Liver (tissue), 9 donors: ENCODE data around the gene DDO. TPM values are rescaled to one million over a fixed set of nuclear protein-coding genes. Genes with fewer than 3 reads are reported as not detected.

ENCODE experiments used
- DNase-seq: peaks from one replicate; pipeline ENCODE4 v3.0.0-alpha.2; 2017; ENCODE audit warnings: low spot score
- H3K27ac ChIP-seq, 2 donors: one replicate each; pipeline ENCODE4 v1.7.0; 2013; ENCODE audit warnings: inconsistent platforms in 2 of 2, low read length in 2 of 2, control low read depth in 1 of 2, low read depth in 1 of 2, mild to moderate bottlenecking in 1 of 2
- H3K27me3 ChIP-seq, 4 donors: one replicate each; pipeline versions ENCODE4 v1.6.1 to v1.7.0; 2013; ENCODE audit warnings: low read length in 3 of 4, inconsistent platforms in 1 of 4, mild to moderate bottlenecking in 1 of 4, moderate library complexity in 1 of 4; ENCODE audit not compliant: control insufficient read depth in 4 of 4, insufficient read depth in 4 of 4
- H3K36me3 ChIP-seq, 4 donors: one replicate each; pipeline versions ENCODE4 v1.6.1 to v1.7.0; 2013; ENCODE audit warnings: low read length in 3 of 4, mild to moderate bottlenecking in 3 of 4, low read depth in 1 of 4, moderate library complexity in 1 of 4; ENCODE audit not compliant: control insufficient read depth in 4 of 4, insufficient read depth in 3 of 4
- H3K4me1 ChIP-seq, 4 donors: one replicate each; pipeline versions ENCODE4 v1.6.1 to v1.7.0; 2013; ENCODE audit warnings: low read length in 3 of 4, mild to moderate bottlenecking in 3 of 4, moderate library complexity in 1 of 4; ENCODE audit not compliant: control insufficient read depth in 4 of 4, insufficient read depth in 4 of 4
- H3K4me3 ChIP-seq, 3 donors: one replicate each; pipeline versions ENCODE4 v1.6.1 to v1.7.0; 2013; ENCODE audit warnings: low read length in 3 of 3, control low read depth in 1 of 3, low read depth in 1 of 3, mild to moderate bottlenecking in 1 of 3
- H3K9ac ChIP-seq, 2 donors: one replicate each; pipeline ENCODE4 v1.7.0; 2013; ENCODE audit warnings: low read length in 2 of 2, mild to moderate bottlenecking in 2 of 2, moderate library complexity in 2 of 2, control low read depth in 1 of 2, low read depth in 1 of 2
- H3K9me3 ChIP-seq, 4 donors: one replicate each; pipeline versions ENCODE4 v1.6.1 to v1.7.0; 2013; ENCODE audit warnings: low read length in 3 of 4; ENCODE audit not compliant: control insufficient read depth in 4 of 4
- EGR1 ChIP-seq, 2 donors: IDR thresholded peaks; 2 replicates each; pipeline ENCODE4 v1.6.1; 2016 to 2018; ENCODE audit warnings: antibody characterized with exemption in 2 of 2, low read depth in 2 of 2
- FOXA1 ChIP-seq: IDR thresholded peaks from 2 replicates; pipeline ENCODE4 v1.6.1; 2016; ENCODE audit warnings: antibody characterized with exemption
- FOXA2 ChIP-seq: IDR thresholded peaks from 2 replicates; pipeline ENCODE4 v1.6.1; 2016; ENCODE audit warnings: antibody characterized with exemption
- GABPA ChIP-seq, 2 donors: IDR thresholded peaks in 1 of 2; conservative IDR thresholded peaks in 1 of 2; 2 replicates each; pipeline ENCODE4 v1.6.1; 2016; ENCODE audit warnings: antibody characterized with exemption in 2 of 2, mild to moderate bottlenecking in 1 of 2, moderate library complexity in 1 of 2
- HNF4A ChIP-seq, 2 donors: conservative IDR thresholded peaks; 2 replicates each; pipeline ENCODE4 v1.6.1; 2016; ENCODE audit warnings: antibody characterized with exemption in 2 of 2, mild to moderate bottlenecking in 2 of 2
- HNF4G ChIP-seq: IDR thresholded peaks from 2 replicates; pipeline ENCODE4 v1.6.1; 2016; ENCODE audit warnings: antibody characterized with exemption
- JUND ChIP-seq, 2 donors: IDR thresholded peaks; 2 replicates each; pipeline ENCODE4 v1.6.1; 2016; ENCODE audit warnings: antibody characterized with exemption in 2 of 2
- MAX ChIP-seq: IDR thresholded peaks from 2 replicates; pipeline ENCODE4 v1.6.1; 2016; ENCODE audit warnings: antibody characterized with exemption
- NR2F2 ChIP-seq: IDR thresholded peaks from 2 replicates; pipeline ENCODE4 v1.6.1; 2016; ENCODE audit warnings: antibody characterized with exemption
- RAD21 ChIP-seq, 2 donors: IDR thresholded peaks; 2 replicates each; pipeline ENCODE4 v1.6.1; 2016; ENCODE audit warnings: antibody characterized with exemption in 2 of 2, mild to moderate bottlenecking in 2 of 2
- REST ChIP-seq: IDR thresholded peaks from 2 replicates; pipeline ENCODE4 v1.6.1; 2016; ENCODE audit warnings: antibody characterized with exemption, mild to moderate bottlenecking
- RXRA ChIP-seq, 2 donors: IDR thresholded peaks; 2 replicates each; pipeline ENCODE4 v1.6.1; 2017 to 2018; ENCODE audit warnings: antibody characterized with exemption in 2 of 2, mild to moderate bottlenecking in 1 of 2
- SP1 ChIP-seq: IDR thresholded peaks from 2 replicates; pipeline ENCODE4 v1.6.1; 2018; ENCODE audit warnings: antibody characterized with exemption, mild to moderate bottlenecking
- TAF1 ChIP-seq: conservative IDR thresholded peaks from 2 replicates; pipeline ENCODE4 v1.6.1; 2016; ENCODE audit warnings: antibody characterized with exemption, mild to moderate bottlenecking
- YY1 ChIP-seq: IDR thresholded peaks from 2 replicates; pipeline ENCODE4 v1.6.1; 2016; ENCODE audit warnings: antibody characterized with exemption, mild to moderate bottlenecking
- ZBTB33 ChIP-seq: IDR thresholded peaks from 2 replicates; pipeline ENCODE4 v1.6.1; 2016; ENCODE audit warnings: antibody characterized with exemption
- whole genome bisulfite sequencing: extraction: QIAGEN DNeasy Blood & Tissue Kit; methylation state at CpG from one replicate; pipeline ENCODE4 v1.1.7; 2013; 5-methylcytosine and 5-hydroxymethylcytosine counted together
- polyA plus RNA-seq, 2 donors: library from polyadenylated mRNA; stranded (reverse) in 1 of 2; unstranded in 1 of 2; fragments of 200-250 nt in 1 of 2; fragments of >200 nt in 1 of 2; fragmentation: Nextera tagmentation in 1 of 2; extraction: Ambion mirVana in 1 of 2; gene quantifications; one replicate each; pipeline versions ENCODE4 v1.2.1 to v1.2.3, GENCODE V29; 2013 to 2015
- total RNA-seq, 2 donors: library from RNA; depleted of rRNA; stranded (reverse); fragments of >200 nt; gene quantifications; one replicate each; pipeline ENCODE4 v1.2.3, GENCODE V29; 2014
- TF ChIP-seq, protein P1 (sequence below): fragments of 150-350 bp; IDR thresholded peaks from 2 replicates; pipeline ENCODE4 v1.5.1; 2017; ENCODE audit warnings: improper control_type of control experiment, low read depth, low read length; ENCODE audit not compliant: missing input control
- TF ChIP-seq, protein P2 (sequence below): IDR thresholded peaks from 2 replicates; pipeline ENCODE4 v1.6.1; 2016; ENCODE audit warnings: antibody characterized with exemption
- donor health status: healthy.
- donor health status: healthy.
- donor health status: healthy.
- donor health status: healthy.
- donor health status: healthy.

The DDO gene
- total and polyA plus RNA-seq, 4 donors: 4.9 to 11.1 (median 7.0) TPM

GRCh38 chr6:110399219-110400071, 15.9 kb downstream of the DDO start:
- no peaks in the 10 kb centered on the region for H3K27me3 ChIP-seq
- H3K9ac ChIP-seq: no peak overlapping the region
- peak overlapping the region in 1 of 3 donors; percentile 21 for H3K4me3 ChIP-seq
- TF ChIP-seq RAD21 (IDR thresholded peaks at IDR 0.05) (peak in 1 of 2 donors; percentile 12), HNF4A (conservative IDR thresholded peaks at IDR 0.05) (no peak)
- H3K36me3 ChIP-seq: peaks cover 0 to 7% (median under 1%) of the 10 kb centered on the region in 4 donors
- no peaks in the 10 kb centered on the region for H3K4me1 ChIP-seq
- no peaks in the 10 kb centered on the region for H3K9me3 ChIP-seq
- 65% methylated on average over 43 of the region's 43 CpGs for WGBS
- no peak overlapping the region for H3K27ac ChIP-seq
- DNase-seq: peak; percentile 49

GRCh38 chr6:110398778-110399177, 16.6 kb downstream of the DDO start:
- Histone ChIP-seq H3K9ac (no peak overlapping the region), H3K27ac (no peak overlapping the region), H3K36me3 (peaks cover 0 to 5% (median 0%) of the 10 kb centered on the region in 4 donors), H3K27me3 (no peaks in the 10 kb centered on the region), H3K4me1 (no peaks in the 10 kb centered on the region), H3K9me3 (no peaks in the 10 kb centered on the region), H3K4me3 (no peak overlapping the region)
- no peak for DNase-seq
- TF ChIP-seq EGR1 (IDR thresholded peaks at IDR 0.05; ENCODE audit: low read depth in 2 of 2) (no peak), RAD21 (IDR thresholded peaks at IDR 0.05) (no peak), NR2F2 (no peak), HNF4A (conservative IDR thresholded peaks at IDR 0.05) (no peak), MAX (no peak), TAF1 (no peak), FOXA2 (no peak), RXRA (IDR thresholded peaks at IDR 0.05) (no peak), REST (no peak), YY1 (no peak), HNF4G (no peak), FOXA1 (no peak), ZBTB33 (no peak), GABPA (IDR thresholded peaks at IDR 0.05 in 1 of 2, conservative IDR thresholded peaks at IDR 0.05 in 1 of 2) (no peak), SP1 (no peak), JUND (IDR thresholded peaks at IDR 0.05) (no peak)
- TF ChIP-seq, protein P1, sequence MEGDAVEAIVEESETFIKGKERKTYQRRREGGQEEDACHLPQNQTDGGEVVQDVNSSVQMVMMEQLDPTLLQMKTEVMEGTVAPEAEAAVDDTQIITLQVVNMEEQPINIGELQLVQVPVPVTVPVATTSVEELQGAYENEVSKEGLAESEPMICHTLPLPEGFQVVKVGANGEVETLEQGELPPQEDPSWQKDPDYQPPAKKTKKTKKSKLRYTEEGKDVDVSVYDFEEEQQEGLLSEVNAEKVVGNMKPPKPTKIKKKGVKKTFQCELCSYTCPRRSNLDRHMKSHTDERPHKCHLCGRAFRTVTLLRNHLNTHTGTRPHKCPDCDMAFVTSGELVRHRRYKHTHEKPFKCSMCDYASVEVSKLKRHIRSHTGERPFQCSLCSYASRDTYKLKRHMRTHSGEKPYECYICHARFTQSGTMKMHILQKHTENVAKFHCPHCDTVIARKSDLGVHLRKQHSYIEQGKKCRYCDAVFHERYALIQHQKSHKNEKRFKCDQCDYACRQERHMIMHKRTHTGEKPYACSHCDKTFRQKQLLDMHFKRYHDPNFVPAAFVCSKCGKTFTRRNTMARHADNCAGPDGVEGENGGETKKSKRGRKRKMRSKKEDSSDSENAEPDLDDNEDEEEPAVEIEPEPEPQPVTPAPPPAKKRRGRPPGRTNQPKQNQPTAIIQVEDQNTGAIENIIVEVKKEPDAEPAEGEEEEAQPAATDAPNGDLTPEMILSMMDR: no peak
- TF ChIP-seq, protein P2, sequence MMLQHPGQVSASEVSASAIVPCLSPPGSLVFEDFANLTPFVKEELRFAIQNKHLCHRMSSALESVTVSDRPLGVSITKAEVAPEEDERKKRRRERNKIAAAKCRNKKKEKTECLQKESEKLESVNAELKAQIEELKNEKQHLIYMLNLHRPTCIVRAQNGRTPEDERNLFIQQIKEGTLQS: no peak
- WGBS: 84% methylated on average over 4 of the region's 4 CpGs
